Fibroblast of upper back skin (primary cell): ENCODE results near the gene FIZ1.

Experiments used
- DNase-seq: peaks from one replicate; pipeline ENCODE4 v3.0.0-alpha.2; 2013

The FIZ1 gene

GRCh38 chr19:55613396-55613795 lies 14.1 kb upstream of the FIZ1 start:
- DNase-seq = no peak

DNA sequence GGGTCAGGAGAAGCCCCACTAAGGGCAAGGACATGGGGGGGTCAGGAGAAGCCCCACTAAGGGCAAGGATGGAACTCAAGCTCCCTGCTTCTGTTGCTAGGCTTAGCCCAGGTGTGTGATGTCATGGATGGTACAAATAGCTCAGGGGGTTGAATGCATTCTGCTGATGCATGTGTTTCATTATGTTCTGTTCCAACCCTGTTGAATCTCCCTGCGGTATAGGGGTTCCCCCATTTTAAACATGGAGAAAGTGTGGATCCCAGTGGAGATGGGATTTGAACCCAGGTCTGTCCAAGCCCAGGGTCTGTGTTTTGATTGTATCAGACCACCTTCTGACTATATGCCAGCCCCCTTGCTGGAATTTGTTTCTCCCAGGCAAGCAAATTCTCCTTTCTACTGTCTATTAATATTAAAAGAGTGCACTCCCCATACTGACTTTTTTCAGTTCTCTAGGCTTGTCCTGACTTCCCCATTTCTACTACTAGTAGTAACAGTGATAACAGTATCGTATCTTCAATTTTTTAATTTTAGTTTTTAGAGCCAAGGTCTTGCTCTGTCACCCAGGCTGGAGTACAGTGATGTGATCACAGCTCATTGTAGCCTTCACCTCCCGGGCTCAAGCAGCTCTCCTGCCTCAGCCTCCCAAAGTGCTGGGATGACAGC lies 12.8 kb upstream of the FIZ1 start:
- DNase-seq = no peak

- DNase-seq = no peak
Observed at GRCh38 chr19:55611300-55611982, 12.1 kb upstream of the FIZ1 start.

DNA sequence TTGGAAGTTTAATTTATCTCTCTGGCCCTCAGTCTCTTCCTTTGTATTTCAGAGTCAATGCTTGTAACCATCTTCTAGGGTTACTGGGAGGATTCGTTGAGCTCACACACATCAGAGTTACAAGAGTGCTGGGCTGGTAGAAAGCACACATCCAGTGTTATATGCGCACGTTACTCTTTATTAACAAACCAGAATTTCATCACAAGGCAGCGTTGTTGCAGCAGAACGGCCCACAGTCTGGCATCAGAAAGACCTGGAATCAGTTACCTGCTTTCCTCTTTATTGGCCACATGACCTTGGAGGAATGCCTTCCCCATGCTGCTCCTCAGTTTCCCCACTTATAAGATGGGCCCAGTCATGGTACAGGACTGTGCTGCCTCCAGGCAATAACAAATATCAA lies 10.0 kb upstream of the FIZ1 start:
- DNase-seq = no peak

- DNase-seq = no peak
Observed at GRCh38 chr19:55606817-55607216, 7.5 kb upstream of the FIZ1 start.

GRCh38 chr19:55606471-55606787 lies 7.1 kb upstream of the FIZ1 start:
- DNase-seq = no peak

DNA sequence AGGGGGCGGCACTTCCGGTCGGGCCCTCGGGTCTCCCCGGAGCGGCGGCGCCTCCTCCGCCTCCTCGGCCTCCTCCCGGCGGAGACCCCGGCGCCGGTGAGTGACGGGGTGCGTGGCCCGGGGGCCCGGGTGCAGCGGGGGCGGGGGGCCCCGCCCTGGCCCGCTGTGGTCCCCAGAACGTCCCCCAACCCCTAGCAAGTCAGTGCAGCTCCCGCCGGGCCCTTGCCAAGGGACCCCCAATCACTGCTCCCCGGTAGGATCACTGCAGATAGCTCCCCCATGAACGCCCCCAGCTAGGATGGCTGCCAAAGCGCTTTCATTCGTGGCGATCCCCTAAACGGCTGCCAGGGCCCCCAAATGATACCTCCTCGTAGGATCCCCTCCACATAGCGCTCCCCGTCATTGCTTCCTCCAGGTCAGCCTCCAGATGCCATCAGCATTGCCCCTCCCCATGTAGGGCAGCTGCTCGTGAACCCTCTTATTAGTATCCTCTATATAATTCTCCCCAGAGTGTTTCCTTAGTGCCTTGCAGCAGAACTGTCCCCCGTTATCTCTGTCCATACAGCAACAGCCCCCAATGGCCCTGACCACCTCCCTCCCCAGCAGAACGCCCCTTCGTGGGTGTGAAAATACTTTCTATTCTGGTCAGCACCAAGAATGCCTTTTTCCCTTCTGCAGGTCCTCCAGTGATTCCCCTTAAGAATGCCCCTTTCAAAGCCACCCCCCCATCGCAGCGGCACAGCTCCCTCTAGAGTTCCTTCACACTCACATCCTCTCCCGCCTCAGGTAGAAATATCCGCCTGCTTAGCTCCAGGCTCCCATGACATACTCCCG lies 6.5 kb upstream of the FIZ1 start, which contains the start of gene ZNF865:
TSS of gene ZNF865 (plus strand) at position 11 of the 834 bp plus-strand sequence. CDS start 7,972 bp downstream, outside the sequence.
- DNase-seq = peak; percentile 85

- DNase-seq = peak; percentile 98
Observed at GRCh38 chr19:55605207-55605636, 5.9 kb upstream of the FIZ1 start.

DNA sequence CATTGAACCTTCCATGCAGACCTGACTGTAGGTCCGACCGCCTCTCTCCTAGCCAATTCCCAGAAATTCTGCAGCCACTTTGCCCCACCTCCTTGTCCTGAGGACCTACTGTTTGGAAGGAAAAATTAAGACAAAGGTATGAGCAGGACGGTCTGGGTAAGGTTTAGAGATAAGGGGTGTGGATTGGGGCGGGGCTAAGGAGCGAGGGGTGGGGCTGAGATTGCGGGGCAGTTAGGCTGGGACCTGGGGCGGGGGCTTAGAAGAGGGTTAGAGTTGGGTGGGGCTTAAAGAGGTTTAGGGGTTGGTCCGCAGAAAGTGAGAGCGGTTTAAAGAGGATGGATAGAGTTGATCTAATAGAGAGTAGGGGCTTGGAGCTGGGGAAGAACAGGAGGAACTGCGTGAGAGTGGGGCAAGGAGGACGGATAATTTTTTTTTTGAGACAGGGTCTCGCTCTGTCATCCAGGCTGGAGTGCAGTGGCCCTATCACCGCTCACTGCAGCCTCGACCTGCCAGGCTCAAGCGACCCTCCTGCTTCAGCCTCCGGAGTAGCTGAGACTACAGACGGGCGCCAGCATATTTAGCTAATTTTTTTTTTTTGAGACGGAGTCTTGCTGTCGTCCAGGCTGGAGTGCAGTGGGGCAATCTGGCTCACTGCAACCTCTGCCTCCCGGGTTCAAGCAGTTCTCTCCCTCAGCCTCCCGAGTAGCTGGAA lies 4.4 kb upstream of the FIZ1 start:
- DNase-seq = no peak

- DNase-seq = no peak
Observed at GRCh38 chr19:55603115-55603514, 3.8 kb upstream of the FIZ1 start.

DNA sequence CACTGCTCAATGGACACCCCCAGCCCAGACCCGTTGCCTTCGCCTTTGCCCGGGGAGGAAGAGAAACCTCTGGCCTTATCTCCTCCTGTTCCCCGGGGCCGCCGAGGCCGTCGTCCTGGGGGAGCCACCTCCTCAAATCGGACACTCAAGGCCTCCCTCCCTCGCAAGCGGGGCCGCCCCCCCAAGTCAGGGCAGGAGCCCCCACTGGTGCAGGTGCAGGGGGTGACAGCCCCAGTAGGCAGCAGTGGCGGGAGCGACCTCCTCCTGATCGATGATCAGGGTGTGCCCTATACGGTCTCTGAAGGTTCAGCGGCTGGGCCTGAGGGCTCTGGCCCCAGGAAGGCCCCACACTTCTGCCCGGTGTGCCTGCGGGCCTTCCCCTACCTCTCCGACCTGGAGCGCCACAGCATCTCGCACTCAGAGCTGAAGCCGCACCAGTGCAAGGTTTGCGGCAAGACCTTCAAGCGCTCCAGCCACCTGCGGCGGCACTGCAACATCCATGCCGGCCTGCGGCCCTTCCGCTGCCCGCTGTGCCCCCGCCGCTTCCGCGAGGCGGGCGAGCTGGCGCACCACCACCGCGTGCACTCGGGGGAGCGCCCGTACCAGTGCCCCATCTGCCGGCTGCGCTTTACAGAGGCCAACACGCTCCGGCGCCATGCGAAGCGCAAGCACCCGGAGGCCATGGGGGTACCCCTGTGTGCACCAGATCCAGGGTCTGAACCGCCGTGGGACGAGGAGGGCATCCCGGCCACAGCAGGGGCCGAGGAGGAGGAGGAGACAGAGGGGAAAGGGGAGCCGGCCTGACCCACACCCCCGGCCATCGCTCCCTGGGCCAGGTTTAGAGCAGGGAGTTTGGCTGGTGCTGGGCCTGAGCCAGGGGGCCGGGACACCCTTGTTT lies 3.0 kb upstream of the FIZ1 start:
- no peak for DNase-seq

- no peak for DNase-seq
Observed at GRCh38 chr19:55601084-55601483, 1.8 kb upstream of the FIZ1 start.

DNA sequence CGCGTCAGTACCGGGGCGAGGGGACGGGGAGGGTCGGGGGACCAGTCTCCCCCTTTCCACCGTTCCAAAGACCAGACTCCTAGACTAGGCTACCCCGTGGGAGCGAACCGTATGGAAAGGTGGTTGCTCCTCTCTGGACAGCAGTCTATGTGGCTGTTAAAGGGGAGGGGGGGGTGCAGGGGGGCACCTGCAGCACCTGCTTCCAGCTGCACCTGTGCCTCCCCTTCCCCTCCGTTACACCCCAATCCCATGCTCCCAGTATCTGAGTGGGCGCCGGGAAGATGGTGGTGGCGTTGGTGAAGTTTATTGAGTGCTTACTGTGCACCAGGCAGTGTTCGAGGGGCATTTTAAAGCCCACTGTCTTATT lies 1.3 kb upstream of the FIZ1 start:
- DNase-seq = no peak

DNA sequence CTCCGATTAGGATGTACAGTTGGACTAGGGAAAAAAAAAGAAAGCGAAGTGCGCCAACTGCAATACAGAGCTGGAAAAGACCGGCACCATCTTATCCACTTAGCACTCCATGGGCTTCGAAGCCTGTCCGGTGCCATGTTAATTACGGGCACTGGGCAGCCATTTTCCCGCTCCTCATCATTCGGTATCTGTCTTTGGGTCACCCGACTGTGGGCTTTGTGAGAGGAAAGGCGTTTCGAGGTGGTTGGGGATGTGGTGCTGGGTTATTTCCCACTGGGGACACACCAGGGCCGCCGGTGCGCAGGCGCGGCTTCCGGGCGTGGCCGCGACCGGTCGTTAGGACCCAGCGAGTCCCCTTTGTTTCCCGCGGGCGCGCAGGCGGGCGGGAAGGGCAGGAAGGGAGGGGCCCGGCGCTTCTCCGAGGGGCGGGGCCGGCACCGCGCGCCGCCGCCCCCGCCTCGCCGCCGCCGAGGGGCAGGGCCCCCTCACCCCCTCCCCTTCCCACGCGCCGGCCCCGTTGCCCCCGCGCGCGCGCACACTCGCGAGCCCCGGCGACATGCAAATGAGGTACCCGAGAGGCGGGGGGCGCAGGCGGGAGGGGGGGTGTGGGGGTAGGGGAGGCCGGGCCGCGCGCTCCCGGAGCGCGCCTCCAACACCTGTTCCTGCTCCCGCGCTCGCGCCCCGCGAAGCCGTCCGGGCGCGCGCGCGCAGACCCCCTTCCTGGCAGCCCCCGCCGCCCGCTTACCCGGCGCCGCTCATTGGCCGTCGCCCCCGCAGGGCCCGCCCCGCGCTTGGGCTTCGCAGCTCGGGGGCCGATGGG lies 735 bp upstream of the FIZ1 start, which contains the start of gene ZNF524:
TSS of gene ZNF524 (plus strand) at position 447 of the 820 bp plus-strand sequence. CDS start 1,825 bp downstream, outside the sequence.
- DNase-seq = peak; percentile 87

DNA sequence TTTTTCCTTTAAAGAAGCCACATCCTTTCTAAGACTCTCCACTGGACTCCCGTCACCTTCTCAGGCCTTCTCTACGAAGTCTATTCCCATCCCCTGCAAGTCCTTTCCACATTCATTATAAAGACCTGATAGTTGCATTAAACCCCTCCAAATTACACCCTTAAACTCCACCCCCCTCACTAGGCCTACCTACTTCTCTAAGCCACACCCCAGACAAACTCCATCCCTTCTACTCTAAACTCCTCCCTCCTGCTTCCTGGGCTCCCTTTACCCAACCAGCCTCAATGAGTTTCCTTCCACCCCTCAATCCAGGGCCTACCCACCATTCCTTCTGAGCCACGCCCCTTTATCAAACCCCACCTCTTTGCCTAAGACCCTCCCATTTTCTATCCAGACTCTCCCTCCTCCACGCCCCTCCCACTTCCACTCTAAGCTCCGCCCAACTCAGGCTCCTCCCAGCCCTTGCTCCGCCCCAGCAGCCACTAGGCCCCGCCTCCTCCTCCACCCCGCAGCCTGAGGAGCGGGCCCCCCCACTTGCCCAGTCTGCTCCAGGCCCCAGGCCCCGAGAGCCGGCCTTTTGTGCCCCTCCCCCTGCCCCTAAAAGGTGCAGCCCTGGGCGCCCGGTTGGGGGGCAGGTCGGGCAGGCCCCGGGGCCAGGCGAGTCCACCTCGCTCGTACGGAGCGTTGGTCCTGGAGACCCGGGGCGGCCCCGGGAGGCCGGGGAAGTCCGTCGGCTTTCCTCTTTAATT lies 424 bp downstream of the FIZ1 start:
- DNase-seq = peak; percentile 96

DNA sequence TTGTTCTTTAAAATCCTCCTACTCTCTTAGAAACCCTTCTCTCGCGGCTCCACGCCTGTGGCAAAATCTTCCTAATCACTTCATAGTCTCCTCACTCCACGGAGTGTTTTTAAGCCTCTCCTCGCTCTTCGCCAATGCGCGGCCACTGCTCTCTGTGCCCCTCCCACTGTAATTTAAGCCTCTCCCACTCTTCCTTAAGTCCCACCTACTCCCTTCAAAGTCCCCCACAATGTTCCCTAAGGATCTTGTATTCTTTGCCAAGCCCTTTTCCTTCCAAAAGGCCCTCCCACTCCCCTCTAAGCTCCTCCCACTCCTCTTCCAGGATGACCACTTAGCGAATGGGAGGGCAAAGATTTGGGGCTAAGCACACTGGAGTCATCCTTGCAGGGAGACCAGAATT lies 1.3 kb downstream of the FIZ1 start:
- DNase-seq = no peak

- DNase-seq = no peak
Observed at GRCh38 chr19:55597501-55597921, 1.8 kb downstream of the FIZ1 start.

DNA sequence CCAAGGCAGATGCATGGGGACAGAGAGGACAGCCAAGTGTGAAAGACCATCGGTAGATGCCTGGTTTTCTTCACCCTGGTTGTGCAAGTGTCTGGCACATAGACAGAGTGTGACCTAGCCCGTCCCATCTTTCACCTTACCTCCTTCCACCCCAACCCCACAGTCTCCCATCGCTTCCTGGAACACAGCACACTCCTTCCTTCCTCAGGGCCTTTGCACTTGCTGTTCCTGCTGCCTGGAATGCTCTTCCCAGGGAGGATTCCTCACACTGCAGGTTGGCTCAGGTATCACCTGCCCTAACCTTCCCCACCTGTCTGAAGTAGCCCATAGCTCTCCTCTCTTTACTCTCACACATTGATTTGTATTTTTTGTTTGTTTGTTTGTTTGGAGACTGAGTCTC lies 3.0 kb downstream of the FIZ1 start:
- no peak for DNase-seq

GRCh38 chr19:55594996-55595545 lies 4.2 kb downstream of the FIZ1 start:
- DNase-seq = no peak
